GM19468 (cell line): ENCODE data around the gene DPP3.
A peak's percentile ranks its signal among the peaks of the same experiment; 100 is the strongest.
"Not testable (repeated sequence)": the region's sequence is repeated elsewhere in the genome, so short reads cannot be mapped to it uniquely, and the experiment has no call there.

Experiments used
- ATAC-seq: cut with Tn5 transposase; IDR thresholded peaks from one replicate; pipeline ENCODE4 v1.9.1; 2021; ENCODE audit warnings: mild to moderate bottlenecking, moderate library complexity, moderate number of reproducible peaks; ENCODE audit not compliant: unreplicated experiment; ENCODE audit errors: extremely low read depth

The DPP3 gene

GRCh38 chr11:66524304-66525040 lies 44.2 kb downstream of the DPP3 start:
- no peak for ATAC-seq

- ATAC-seq, result no peak
Measured at GRCh38 chr11:66529069-66529468, 48.8 kb downstream of the DPP3 start.

DNA sequence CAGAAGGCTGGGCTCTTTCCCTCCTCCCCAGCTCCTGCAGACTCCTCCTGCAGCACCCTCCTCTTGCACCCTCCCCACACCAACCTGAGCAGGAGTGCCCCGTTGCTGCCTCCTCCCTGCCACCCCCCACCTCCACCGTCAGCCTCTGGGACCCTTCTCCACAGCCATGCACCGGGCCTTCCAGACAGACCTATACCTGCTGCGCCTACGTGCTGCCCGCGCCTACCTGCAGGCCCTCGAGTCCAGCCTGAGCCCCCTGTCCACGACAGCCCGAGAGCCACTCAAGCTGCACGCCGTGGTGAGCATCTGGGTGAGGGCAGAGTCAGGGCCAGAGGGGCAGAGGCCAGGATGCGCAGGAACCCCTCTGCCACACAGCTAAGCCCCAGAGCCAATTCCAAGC lies 49.4 kb downstream of the DPP3 start:
- ATAC-seq, result no peak

DNA sequence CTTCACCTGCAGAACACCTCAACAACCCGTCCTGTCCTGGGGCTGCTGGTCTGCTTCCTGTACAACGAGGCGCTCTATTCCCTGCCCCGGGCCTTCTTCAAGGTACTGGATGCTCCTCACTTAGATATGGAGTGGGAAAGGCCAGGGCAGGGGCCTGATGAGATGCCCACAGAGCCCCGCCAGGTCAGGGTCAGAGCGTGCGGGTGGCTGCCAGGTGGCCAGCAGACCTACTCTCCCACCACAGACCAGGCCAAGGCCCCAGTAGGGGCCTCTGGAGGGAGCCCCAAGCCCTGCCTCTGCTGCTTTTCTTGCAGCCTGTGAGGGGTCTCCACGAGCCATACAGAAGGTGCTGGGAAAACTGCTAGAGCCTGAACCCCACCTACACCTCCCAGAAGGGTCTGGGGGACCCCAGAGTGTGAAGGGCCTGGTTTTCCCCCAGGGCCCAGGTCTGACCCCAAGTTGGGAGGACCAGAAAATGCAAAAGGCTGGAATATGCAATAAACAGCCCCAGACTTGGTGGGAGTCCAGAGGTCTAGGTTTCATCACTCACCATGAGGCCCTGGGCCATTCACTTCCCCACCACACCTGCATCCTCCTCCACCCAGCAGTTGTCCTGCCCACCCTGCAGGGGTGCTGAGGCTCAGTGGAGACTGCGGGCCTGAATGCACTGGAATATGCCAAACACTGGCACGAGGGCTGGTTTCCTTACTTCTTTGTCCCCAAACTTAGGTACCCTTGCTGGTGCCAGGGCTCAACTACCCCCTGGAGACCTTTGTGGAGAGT lies 50.9 kb downstream of the DPP3 start:
- ATAC-seq, result no peak

DNA sequence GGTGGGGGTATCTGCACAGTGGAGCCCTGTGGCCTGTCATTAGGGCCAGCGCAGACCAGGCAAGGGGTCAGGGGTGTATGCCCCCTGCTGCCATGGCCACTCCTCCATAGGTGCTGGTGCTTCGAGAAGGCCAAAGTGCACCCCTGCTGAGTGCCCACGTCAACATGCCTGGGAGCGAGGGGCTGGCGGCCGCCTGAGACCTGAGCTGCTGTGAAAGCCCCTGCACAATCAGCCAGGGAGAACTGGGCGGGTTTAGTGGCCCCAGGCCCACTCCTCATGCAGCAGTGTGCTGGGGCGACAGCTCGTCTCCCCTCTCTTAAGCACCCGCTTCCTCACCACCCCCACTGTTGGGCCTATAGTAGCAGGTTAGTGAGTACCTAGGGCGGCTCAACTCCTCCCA lies 51.6 kb downstream of the DPP3 start:
- ATAC-seq, result no peak

DNA sequence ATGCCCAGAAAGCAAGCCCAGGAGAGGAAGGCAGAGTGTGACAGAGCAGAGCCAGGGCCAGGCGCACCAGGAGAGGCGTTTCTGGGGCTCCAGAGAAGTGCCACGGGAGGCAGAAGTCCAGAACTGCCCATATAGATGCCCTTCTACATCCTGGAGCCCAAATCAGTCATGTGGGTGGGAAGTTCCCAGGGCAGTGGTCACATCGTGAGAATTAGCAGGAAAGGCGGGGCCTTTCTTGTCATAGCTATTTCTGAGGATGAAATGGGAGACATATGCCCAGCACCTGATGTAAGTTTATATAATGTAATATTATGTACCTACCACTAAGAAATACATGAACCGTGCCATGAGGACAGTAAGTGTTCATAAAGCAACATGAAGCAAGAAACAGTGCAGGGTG lies 52.5 kb downstream of the DPP3 start:
- no peak for ATAC-seq

- no peak for ATAC-seq
Measured at GRCh38 chr11:66539170-66539869, 59.1 kb downstream of the DPP3 start.

DNA sequence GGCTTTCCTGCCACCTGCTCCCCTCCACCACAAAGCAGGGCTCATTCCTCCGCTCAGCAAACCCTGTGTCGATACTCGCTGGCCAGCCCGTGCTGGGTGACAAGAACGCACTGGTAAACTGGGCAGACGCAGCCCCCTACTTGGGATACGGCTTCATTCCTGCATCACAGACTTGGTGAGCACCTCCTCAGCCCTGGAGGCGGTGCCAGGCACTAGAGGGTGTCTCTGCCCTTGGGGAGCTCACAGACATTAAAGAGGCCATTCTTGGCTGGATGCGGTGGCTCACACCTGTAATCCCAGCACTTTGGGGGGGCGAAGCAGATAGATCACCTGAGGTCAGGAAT lies 59.6 kb downstream of the DPP3 start:
- ATAC-seq, result no peak

GRCh38 chr11:66540598-66540997 lies 60.4 kb downstream of the DPP3 start:
- ATAC-seq, result not testable (repeated sequence)

GRCh38 chr11:66541892-66542291 lies 61.7 kb downstream of the DPP3 start:
- ATAC-seq, result no peak

DNA sequence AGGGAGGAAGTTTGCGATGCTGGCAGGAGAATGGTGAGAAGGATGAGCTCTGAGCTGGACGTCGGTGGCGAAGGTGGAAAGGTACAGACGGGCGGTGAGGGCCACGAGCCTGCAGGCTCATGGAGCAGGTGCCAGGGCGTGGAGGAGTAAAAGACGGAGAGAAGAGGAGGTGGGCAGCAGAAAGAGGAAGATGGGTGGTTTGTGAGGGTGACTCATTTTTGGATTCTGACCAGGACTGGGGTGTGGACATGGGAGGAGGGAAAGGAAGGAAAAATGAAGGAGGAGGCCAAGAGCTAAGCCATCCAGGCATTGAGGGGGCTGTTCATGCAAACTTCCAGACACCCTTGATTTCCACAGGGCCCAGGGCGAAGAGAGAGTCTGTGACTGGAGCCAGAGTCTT lies 62.1 kb downstream of the DPP3 start:
- ATAC-seq, result no peak

DNA sequence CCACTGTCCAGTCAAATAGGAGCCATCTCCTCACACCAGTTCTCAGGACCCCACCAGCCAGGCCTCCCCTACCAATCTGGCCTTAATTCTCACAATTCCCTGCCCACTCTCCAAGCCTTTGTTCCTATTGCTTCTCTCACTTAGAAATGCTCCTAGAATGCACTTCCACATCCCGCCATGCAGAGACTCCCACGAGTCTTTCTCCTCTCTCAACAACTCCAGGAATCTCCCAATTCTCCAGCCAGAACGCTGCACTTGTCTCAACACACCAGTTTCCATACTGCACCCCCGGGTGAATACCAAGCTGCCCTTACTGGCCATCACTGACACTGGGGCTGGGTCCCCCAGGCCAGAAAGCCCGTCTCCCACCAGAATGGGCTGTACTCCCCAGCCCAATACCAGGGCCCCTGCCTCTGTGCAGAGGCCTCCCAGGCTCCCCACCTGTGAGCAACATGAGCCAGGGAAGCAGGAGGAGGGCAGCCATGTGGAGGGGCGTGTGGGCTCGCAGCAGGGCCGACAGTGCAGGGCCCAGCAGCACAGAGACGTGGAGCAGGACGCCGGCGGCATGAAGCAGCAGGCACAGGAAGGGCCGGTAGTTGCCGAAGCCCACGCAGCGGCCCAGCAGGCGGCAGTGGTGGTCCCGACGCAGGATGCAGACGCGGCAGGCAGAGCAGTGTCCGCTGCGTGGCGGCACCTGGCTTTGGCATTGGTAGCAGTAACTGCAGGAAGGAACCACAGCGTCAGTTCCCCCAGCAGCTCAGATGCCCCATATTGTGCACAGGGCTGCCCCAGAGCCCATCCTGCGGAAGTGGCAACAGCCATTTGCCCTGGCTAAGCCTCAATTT lies 63.3 kb downstream of the DPP3 start:
- ATAC-seq, result no peak

GRCh38 chr11:66544952-66545351 lies 64.7 kb downstream of the DPP3 start:
- ATAC-seq, result not testable (repeated sequence)

GRCh38 chr11:66545701-66546367 lies 65.6 kb downstream of the DPP3 start, which contains the start of gene ZDHHC24:
TSS of gene ZDHHC24 (minus strand) at chr11:66546048. CDS start at chr11:66546003, 45 bp downstream.
- ATAC-seq, result peak; percentile 66

DNA sequence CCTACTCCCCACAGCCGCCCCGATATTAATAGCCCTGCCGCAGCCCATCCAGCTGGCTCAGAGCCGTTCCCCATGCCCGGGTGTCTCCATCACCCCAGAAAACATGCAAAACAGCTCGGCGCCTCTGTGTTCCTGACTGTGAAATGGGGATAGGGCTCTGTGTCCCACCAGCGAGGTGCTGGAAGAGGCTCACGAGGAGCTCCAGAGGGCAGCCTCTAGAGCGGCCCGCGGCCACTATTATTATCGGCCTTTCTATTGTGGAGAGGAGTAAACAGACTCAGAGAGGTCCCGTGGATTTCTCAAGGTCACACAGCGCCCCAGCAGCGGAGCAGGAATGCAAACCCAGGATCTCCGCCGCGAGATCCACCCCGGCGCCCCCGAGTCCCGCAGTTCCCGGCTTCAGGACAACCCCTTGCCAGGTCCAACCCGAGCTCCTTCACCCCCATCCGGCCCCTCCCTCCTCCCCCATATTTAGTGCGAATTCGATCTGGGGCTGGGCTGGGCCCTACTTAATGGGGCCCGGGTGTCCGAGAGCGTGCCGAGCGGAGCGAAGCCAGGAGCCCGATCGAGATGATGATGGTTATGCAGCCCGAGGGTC lies 66.2 kb downstream of the DPP3 start, which contains the start of gene ACTN3:
Gene ACTN3, plus strand, starts transcription at position 536 of the 598 bp plus-strand sequence. Its CDS starts 35 bp downstream, at position 571.
- ATAC-seq, result no peak

DNA sequence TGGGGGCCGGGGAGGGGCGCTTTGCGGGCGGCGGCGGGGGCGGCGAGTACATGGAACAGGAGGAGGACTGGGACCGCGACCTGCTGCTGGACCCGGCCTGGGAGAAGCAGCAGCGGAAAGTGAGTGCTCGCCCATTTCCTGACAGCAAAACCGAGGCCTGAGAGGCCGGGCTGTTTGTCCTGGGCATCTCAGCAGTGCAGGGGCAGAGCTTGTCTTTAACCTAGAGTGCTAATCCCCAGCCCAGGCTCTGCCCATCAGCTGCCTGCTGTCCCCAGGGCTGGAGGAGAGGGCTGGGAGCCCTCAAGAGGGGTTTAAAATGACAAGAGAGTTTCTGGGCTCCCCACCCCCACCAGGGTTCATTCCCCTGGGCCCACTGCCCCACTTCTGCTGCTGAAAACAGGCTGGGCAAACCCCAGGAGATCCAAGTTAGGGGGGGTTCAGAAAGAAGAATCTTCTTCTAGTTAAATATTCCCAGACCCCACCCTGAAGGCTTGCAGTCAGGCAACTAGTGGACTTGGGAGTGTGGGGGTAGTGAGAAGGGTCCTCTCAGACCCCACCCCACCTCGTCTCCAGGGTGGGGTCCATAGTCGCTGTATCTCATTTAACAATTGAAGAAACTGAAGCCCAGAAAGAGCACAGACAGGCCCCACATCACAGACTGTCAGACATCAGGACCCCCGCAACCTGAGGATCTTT lies 66.9 kb downstream of the DPP3 start:
- no peak for ATAC-seq

DNA sequence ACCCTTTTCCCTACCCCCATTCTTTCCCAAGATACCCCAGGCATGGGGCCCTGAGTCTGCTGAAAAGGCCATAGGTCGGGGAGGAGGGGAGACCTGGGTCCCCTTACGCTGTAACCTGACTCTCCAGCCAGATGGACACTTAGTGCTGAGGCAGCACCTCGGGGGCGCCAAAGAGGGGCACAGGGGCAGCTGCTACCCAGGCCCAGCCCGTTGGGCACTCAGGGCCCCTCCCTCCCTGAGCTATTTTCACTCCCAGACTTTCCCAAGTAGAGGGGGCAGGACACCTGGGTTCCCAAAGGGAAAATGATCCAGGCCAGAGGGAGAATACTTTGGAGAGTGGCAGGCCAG lies 67.4 kb downstream of the DPP3 start:
- no peak for ATAC-seq

DNA sequence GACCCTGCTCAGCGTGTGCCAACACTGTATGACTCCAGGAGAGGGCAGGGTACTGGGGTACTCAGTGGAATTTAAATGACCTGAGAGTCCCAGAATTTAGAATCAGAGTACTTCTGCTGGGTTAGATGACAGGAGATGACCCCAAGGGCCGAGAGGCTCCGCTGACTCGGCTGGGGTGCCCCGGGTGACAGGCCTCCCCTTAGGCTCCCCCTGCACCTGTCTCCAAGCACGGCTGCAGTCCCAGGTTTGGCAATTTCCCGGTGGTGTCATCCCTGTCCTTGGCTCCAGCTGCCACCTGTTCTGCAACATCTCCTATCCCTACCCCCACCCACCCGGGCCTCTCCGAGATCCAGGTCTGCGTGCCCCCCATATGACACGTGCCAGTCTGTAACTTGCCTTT lies 67.8 kb downstream of the DPP3 start:
- ATAC-seq, result no peak
